ENCODE data around the gene PCDHGB7.
"Not testable (repeated sequence)": the region's sequence is repeated elsewhere in the genome, so short reads cannot be mapped to it uniquely, and the experiment has no call there.

Gene PCDHGB7

DNA sequence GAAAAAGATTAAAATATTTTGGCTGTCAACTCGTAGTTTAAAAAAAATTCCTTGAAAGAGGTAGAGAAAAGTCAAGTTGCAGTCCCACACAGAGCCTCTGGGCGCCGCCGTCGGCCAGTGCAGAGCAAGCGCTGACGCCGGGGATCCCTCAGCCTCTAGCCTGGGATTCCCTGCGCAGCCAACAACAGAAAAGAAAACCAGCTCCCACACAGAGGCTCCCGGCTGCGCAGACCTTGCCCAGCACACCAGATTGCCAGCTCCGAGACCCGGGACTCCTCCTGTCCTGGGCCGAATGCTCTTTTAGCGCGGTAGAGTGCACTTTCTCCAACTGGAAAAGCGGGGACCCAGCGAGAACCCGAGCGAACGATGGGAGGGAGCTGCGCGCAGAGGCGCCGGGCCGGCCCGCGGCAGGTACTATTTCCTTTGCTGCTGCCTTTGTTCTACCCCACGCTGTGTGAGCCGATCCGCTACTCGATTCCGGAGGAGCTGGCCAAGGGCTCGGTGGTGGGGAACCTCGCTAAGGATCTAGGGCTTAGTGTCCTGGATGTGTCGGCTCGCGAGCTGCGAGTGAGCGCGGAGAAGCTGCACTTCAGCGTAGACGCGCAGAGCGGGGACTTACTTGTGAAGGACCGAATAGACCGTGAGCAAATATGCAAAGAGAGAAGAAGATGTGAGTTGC, at the start of gene PCDHGB7:
Gene PCDHGB7, plus strand, starts transcription at position 184 of the 679 bp plus-strand sequence. Its CDS starts 183 bp downstream, at position 367.
- not testable (repeated sequence) for DNase-seq

- DNase-seq, result no peak
Observed at GRCh38 chr5:141369994-141370848, 47.3 kb upstream of the PCDHGB7 start, which contains the start of gene PCDHGB3. Gene PCDHGB3, plus strand, starts transcription at chr5:141370242. Its CDS starts 153 bp downstream, at chr5:141370395.

DNA sequence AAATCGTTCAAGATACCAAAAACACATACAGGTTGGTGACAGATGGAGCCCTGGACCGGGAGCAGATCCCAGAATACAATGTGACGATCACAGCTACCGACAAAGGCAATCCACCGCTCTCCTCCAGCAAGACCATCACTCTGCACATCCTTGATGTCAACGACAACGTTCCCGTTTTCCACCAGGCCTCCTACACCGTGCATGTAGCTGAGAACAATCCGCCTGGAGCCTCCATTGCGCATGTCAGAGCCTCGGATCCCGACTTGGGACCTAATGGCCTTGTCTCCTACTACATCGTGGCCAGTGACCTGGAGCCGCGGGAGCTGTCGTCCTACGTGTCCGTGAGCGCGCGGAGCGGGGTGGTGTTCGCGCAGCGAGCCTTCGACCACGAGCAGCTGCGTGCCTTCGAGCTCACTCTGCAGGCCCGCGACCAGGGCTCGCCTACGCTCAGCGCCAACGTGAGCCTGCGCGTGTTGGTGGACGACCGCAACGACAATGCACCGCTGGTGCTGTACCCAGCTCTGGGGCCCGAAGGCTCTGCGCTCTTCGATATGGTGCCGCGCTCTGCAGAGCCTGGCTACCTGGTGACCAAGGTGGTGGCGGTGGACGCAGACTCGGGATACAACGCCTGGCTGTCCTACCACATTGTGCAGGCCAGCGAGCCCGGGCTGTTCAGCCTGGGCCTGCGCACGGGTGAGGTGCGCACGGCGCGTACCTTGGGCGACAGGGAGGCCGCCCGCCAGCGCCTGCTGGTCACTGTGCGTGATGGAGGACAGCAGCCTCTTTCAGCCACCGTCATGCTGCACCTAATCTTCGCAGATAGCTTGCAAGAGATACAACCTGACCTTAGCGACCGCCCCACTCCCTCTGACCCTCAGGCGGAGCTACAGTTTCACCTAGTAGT, 45.7 kb upstream of the PCDHGB7 start:
- no peak for DNase-seq

- DNase-seq, result no peak
Observed at GRCh38 chr5:141373673-141374317, 43.7 kb upstream of the PCDHGB7 start, which contains the start of gene PCDHGA6. Gene PCDHGA6, plus strand, starts transcription at chr5:141373891. Its CDS starts 193 bp downstream, at chr5:141374084.

DNA sequence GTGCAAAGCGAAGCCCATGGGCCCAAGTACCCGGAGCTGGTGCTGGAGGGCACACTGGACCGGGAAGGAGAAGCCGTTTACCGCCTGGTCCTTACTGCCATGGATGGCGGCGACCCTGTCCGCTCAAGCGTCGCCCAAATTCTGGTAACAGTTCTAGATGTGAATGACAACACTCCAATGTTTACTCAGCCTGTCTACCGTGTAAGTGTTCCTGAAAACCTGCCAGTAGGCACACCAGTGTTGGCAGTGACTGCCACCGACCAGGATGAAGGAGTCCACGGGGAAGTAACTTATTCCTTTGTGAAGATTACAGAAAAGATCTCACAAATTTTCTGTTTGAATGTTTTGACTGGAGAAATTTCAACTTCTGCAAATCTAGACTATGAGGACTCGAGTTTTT, 42.9 kb upstream of the PCDHGB7 start:
- no peak for DNase-seq

GRCh38 chr5:141375444-141376155, 41.9 kb upstream of the PCDHGB7 start:
- DNase-seq, result not testable (repeated sequence)

GRCh38 chr5:141382469-141383294, 34.8 kb upstream of the PCDHGB7 start, which contains the start of gene PCDHGA7:
Gene PCDHGA7, plus strand, starts transcription at chr5:141382742. Its CDS starts 158 bp downstream, at chr5:141382900.
- DNase-seq, result no peak

DNA sequence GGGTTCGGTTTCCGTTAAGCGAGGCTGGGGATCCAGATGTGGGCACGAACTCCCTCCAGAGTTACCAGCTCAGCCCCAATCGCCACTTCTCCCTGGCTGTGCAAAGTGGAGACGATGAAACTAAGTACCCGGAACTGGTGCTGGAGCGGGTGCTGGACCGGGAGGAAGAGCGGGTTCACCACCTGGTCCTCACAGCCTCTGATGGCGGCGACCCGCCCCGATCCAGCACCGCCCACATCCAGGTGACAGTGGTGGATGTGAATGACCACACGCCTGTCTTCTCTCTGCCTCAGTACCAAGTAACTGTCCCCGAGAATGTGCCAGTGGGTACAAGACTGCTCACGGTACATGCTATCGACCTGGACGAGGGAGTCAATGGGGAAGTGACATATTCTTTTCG, 34.1 kb upstream of the PCDHGB7 start:
- DNase-seq, result no peak

DNA sequence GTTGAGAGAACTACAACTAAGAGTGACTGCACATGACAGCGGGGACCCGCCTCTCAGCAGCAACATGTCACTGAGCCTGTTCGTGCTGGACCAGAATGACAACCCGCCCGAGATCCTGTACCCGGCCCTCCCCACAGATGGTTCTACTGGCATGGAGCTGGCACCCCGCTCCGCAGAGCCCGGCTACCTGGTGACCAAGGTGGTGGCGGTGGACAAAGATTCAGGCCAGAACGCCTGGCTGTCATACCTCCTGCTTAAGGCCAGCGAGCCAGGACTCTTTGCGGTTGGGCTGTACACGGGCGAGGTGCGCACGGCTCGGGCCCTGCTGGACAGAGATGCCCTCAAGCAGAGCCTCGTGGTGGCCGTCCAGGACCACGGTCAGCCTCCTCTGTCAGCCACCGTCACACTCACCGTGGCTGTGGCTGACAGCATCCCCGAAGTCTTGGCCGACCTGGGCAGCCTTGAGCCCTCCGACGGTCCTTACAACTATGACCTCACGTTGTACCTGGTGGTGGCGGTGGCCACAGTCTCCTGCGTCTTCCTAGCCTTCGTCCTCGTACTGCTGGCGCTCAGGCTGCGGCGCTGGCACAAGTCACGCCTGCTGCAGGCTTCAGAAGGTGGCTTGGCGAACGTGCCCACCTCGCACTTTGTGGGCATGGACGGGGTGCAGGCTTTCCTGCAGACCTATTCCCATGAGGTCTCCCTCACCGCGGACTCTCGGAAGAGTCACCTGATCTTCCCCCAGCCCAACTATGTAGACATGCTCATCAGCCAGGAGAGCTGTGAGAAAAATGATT, 32.8 kb upstream of the PCDHGB7 start:
- no peak for DNase-seq

DNA sequence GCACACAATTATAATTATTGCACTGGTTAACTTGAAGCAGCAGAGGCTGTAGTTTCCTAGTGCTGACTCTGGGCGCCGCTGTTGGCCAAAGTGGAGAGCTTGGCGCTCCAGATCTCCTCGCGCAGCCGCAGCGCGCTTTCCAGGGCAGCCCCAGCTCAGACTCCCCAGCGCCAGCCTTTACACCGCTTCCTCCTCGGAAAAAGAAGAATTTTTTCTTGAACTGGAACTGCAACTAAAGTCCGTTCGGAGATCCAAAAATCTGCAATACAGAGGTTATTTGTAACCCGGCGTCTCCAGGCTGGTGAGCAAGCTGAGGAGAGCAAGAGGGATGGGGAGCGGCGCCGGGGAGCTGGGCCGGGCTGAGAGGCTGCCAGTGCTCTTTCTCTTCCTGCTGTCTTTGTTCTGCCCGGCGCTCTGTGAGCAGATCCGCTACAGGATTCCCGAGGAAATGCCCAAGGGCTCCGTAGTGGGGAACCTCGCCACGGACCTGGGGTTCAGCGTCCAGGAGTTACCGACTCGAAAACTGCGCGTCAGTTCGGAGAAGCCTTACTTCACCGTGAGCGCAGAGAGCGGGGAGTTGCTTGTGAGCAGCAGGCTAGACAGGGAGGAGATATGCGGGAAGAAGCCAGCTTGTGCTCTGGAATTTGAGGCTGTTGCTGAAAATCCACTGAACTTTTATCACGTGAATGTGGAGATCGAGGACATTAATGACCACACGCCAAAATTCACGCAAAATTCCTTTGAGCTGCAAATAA, 29.7 kb upstream of the PCDHGB7 start, which contains the start of gene PCDHGB4:
Gene PCDHGB4, plus strand, starts transcription at position 142 of the 755 bp plus-strand sequence. Its CDS starts 187 bp downstream, at position 329.
- not testable (repeated sequence) for DNase-seq

DNA sequence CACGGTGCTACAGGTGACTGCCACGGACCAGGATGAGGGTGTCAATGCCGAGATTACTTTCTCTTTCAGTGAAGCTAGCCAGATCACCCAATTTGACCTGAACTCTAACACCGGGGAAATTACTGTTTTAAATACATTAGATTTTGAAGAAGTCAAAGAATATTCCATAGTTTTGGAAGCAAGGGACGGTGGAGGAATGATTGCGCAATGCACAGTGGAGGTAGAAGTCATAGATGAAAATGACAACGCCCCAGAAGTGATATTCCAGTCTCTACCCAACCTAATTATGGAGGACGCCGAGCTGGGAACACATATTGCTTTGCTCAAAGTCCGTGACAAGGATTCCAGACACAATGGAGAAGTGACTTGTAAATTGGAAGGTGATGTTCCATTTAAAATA, 28.8 kb upstream of the PCDHGB7 start:
- no peak for DNase-seq

GRCh38 chr5:141389153-141390042, 28.1 kb upstream of the PCDHGB7 start:
- no peak for DNase-seq

GRCh38 chr5:141392429-141393198, 24.9 kb upstream of the PCDHGB7 start, which contains the start of gene PCDHGA8:
Gene PCDHGA8, plus strand, starts transcription at chr5:141392633. Its CDS starts 181 bp downstream, at chr5:141392814.
- DNase-seq, result no peak

- DNase-seq, result no peak
Observed at GRCh38 chr5:141393267-141393666, 24.2 kb upstream of the PCDHGB7 start.

GRCh38 chr5:141394401-141395187, 22.9 kb upstream of the PCDHGB7 start:
- not testable (repeated sequence) for DNase-seq

Data from DMS 273 treated with DMSO at 0.1 percent for 48 hours (cell line).